ENCODE results near the gene MLXIPL.

MLXIPL gene

GRCh38 chr7:73573276-73573675, 51.0 kb downstream of the MLXIPL start:
- TF ChIP-seq TOX (CRISPR knock-in tag; IDR thresholded peaks at IDR 0.05; ENCODE audit: borderline replicate concordance) (no peak), ZFP30 (CRISPR knock-in tag; IDR thresholded peaks at IDR 0.05) (no peak), TCF4 (CRISPR knock-in tag; IDR thresholded peaks at IDR 0.05; ENCODE audit: borderline replicate concordance) (no peak), ESRRG (CRISPR knock-in tag; IDR thresholded peaks at IDR 0.05) (no peak), TSHZ2 (CRISPR knock-in tag; IDR thresholded peaks at IDR 0.05) (no peak), CSDC2 (CRISPR knock-in tag; IDR thresholded peaks at IDR 0.05) (no peak), ZNF565 (CRISPR knock-in tag; conservative IDR thresholded peaks at IDR 0.05; ENCODE audit: low read depth) (no peak), CREB5 (CRISPR knock-in tag; IDR thresholded peaks at IDR 0.05; ENCODE audit: low read depth) (no peak), ZNF8 (CRISPR knock-in tag; IDR thresholded peaks at IDR 0.05) (no peak), PPARA (CRISPR knock-in tag; IDR thresholded peaks at IDR 0.05; ENCODE audit: borderline replicate concordance) (no peak), POU6F1 (CRISPR knock-in tag; IDR thresholded peaks at IDR 0.05; ENCODE audit: borderline replicate concordance, low read depth) (no peak)
- no peak for ATAC-seq

- no peak for ATAC-seq
- TF ChIP-seq ZNF70 (CRISPR knock-in tag; IDR thresholded peaks at IDR 0.05) (no peak), TCF4 (CRISPR knock-in tag; IDR thresholded peaks at IDR 0.05; ENCODE audit: borderline replicate concordance) (no peak), TSHZ2 (CRISPR knock-in tag; IDR thresholded peaks at IDR 0.05) (no peak), ZNF565 (CRISPR knock-in tag; conservative IDR thresholded peaks at IDR 0.05; ENCODE audit: low read depth) (no peak), PATZ1 (CRISPR knock-in tag; IDR thresholded peaks at IDR 0.05; ENCODE audit: borderline replicate concordance) (no peak), CSRNP3 (CRISPR knock-in tag; IDR thresholded peaks at IDR 0.05) (no peak)
Measured at GRCh38 chr7:73572767-73573186, 51.5 kb downstream of the MLXIPL start.

- no peak for ATAC-seq
- TF ChIP-seq GLIS3 (CRISPR knock-in tag; IDR thresholded peaks at IDR 0.05) (no peak), ZNF8 (CRISPR knock-in tag; IDR thresholded peaks at IDR 0.05) (no peak), OSR1 (CRISPR knock-in tag; IDR thresholded peaks at IDR 0.05) (no peak)
Measured at GRCh38 chr7:73570977-73571376, 53.3 kb downstream of the MLXIPL start.
